SK-N-SH treated with all-trans-retinoic acid at 6 μM for 48 hours (cell line): ENCODE results near the gene TRPM5.

Experiments used
- ATAC-seq: fragments of 200-7000 bp; cut with Tn5 transposase; 3 replicates; pipeline ENCODE4 v1.9.1; 2020; ENCODE audit warnings: mild to moderate bottlenecking, moderate library complexity
- BACH2 ChIP-seq: fragments of 250-450 bp; sonication (Bioruptor Pico); IDR thresholded peaks from 2 replicates; pipeline ENCODE4 v1.9.0; 2021; ENCODE audit warnings: mild to moderate bottlenecking, borderline replicate concordance
- CREB5 ChIP-seq: fragments of 250-450 bp; sonication (Bioruptor Pico); IDR thresholded peaks from 2 replicates; pipeline ENCODE4 v1.5.1; 2020; ENCODE audit warnings: low read depth, mild to moderate bottlenecking, moderate library complexity
- CSDC2 ChIP-seq: fragments of 250-450 bp; sonication (Bioruptor Pico); IDR thresholded peaks from 2 replicates; pipeline ENCODE4 v1.5.0; 2020; ENCODE audit warnings: mild to moderate bottlenecking, moderate library complexity
- CSRNP3 ChIP-seq: fragments of 250-450 bp; sonication (Bioruptor Pico); IDR thresholded peaks from 2 replicates; pipeline ENCODE4 v1.5.1; 2021; ENCODE audit warnings: mild to moderate bottlenecking, moderate library complexity
- ESRRG ChIP-seq: fragments of 250-450 bp; sonication (Bioruptor Pico); IDR thresholded peaks from 2 replicates; pipeline ENCODE4 v1.6.1; 2021; ENCODE audit warnings: mild to moderate bottlenecking
- GLIS3 ChIP-seq: fragments of 250-450 bp; sonication (Bioruptor Pico); IDR thresholded peaks from 2 replicates; pipeline ENCODE4 v1.5.0; 2020; ENCODE audit warnings: mild to moderate bottlenecking, moderate library complexity
- ISL1 ChIP-seq: fragments of 250-450 bp; sonication (Bioruptor Pico); IDR thresholded peaks from 2 replicates; pipeline ENCODE4 v2.1.2; 2022; ENCODE audit warnings: mild to moderate bottlenecking, moderate library complexity
- OSR1 ChIP-seq: fragments of 250-450 bp; sonication (Bioruptor Pico); IDR thresholded peaks from 2 replicates; pipeline ENCODE4 v1.8.0; 2022; ENCODE audit warnings: moderate library complexity, mild to moderate bottlenecking, inconsistent platforms
- PATZ1 ChIP-seq: fragments of 250-450 bp; sonication (Bioruptor Pico); IDR thresholded peaks from 2 replicates; pipeline ENCODE4 v1.8.0; 2020; ENCODE audit warnings: mild to moderate bottlenecking, moderate library complexity, borderline replicate concordance
- POU6F1 ChIP-seq: fragments of 250-450 bp; sonication (Bioruptor Pico); IDR thresholded peaks from 2 replicates; pipeline ENCODE4 v1.8.0; 2021; ENCODE audit warnings: low read depth, mild to moderate bottlenecking, moderate library complexity, borderline replicate concordance
- PPARA ChIP-seq: fragments of 250-450 bp; sonication (Bioruptor Pico); IDR thresholded peaks from 2 replicates; pipeline ENCODE4 v1.5.0; 2020; ENCODE audit warnings: mild to moderate bottlenecking, borderline replicate concordance
- RARB ChIP-seq: fragments of 250-450 bp; sonication (Bioruptor Pico); IDR thresholded peaks from 2 replicates; pipeline ENCODE4 v1.8.0; 2021; ENCODE audit warnings: mild to moderate bottlenecking, moderate library complexity
- SNAI2 ChIP-seq: fragments of 250-450 bp; sonication (Bioruptor Pico); IDR thresholded peaks from 2 replicates; pipeline ENCODE4 v1.5.0; 2020; ENCODE audit warnings: mild to moderate bottlenecking, moderate library complexity
- TCF4 ChIP-seq: fragments of 250-450 bp; sonication (Bioruptor Pico); IDR thresholded peaks from 2 replicates; pipeline ENCODE4 v1.8.0; 2021; ENCODE audit warnings: mild to moderate bottlenecking, moderate library complexity, borderline replicate concordance
- TOX ChIP-seq: fragments of 250-450 bp; sonication (Bioruptor Pico); IDR thresholded peaks from 2 replicates; pipeline ENCODE4 v1.8.0; 2021; ENCODE audit warnings: mild to moderate bottlenecking, moderate library complexity, borderline replicate concordance
- TSHZ2 ChIP-seq: fragments of 250-450 bp; sonication (Bioruptor Pico); IDR thresholded peaks from 2 replicates; pipeline ENCODE4 v1.5.0; 2020; ENCODE audit warnings: mild to moderate bottlenecking, moderate library complexity
- ZFP3 ChIP-seq: fragments of 250-450 bp; sonication (Bioruptor Pico); IDR thresholded peaks from 2 replicates; pipeline ENCODE4 v1.5.0; 2020; ENCODE audit warnings: mild to moderate bottlenecking, moderate library complexity
- ZFP30 ChIP-seq: fragments of 450-650 bp; formaldehyde crosslinking; IDR thresholded peaks from 2 replicates; pipeline ENCODE4 v1.5.0; 2022; ENCODE audit warnings: mild to moderate bottlenecking, moderate library complexity
- ZNF565 ChIP-seq: fragments of 450-650 bp; formaldehyde crosslinking; conservative IDR thresholded peaks from 2 replicates; pipeline ENCODE4 v1.5.0; 2020; ENCODE audit warnings: low read depth, mild to moderate bottlenecking, moderate library complexity
- ZNF70 ChIP-seq: fragments of 450-650 bp; formaldehyde crosslinking; IDR thresholded peaks from 2 replicates; pipeline ENCODE4 v1.5.0; 2020; ENCODE audit warnings: mild to moderate bottlenecking, moderate library complexity
- ZNF8 ChIP-seq: fragments of 450-650 bp; formaldehyde crosslinking; IDR thresholded peaks from 2 replicates; pipeline ENCODE4 v1.5.0; 2020; ENCODE audit warnings: mild to moderate bottlenecking, moderate library complexity

TRPM5 gene

GRCh38 chr11:2458321-2458720 is 14.0 kb upstream of the TRPM5 start (continued):
- no peak for TF ChIP-seq TSHZ2 (CRISPR knock-in tag)
- no peak for TF ChIP-seq ZNF565 (CRISPR knock-in tag)
- TF ChIP-seq TCF4: no peak
- TF ChIP-seq RARB (CRISPR knock-in tag): no peak
- TF ChIP-seq CSDC2 (CRISPR knock-in tag): no peak

- TF ChIP-seq PPARA (CRISPR knock-in tag) (no peak), RARB (CRISPR knock-in tag) (no peak), SNAI2 (no peak), BACH2 (CRISPR knock-in tag) (no peak), TOX (CRISPR knock-in tag) (no peak), ZNF8 (CRISPR knock-in tag) (no peak), OSR1 (no peak)
- no peak for ATAC-seq
Observed at GRCh38 chr11:2453436-2453835, 9.1 kb upstream of the TRPM5 start.

GRCh38 chr11:2452321-2453012 is 8.2 kb upstream of the TRPM5 start:
- no peak for TF ChIP-seq ZNF565 (CRISPR knock-in tag)
- TF ChIP-seq ZNF70 (CRISPR knock-in tag): no peak
- TF ChIP-seq CSDC2 (CRISPR knock-in tag): no peak
- TF ChIP-seq ZFP3 (CRISPR knock-in tag): no peak
- TF ChIP-seq CREB5 (CRISPR knock-in tag): no peak
- no peak for TF ChIP-seq GLIS3 (CRISPR knock-in tag)
- no peak for TF ChIP-seq PATZ1 (CRISPR knock-in tag)
- TF ChIP-seq ZFP30: no peak
- no peak for TF ChIP-seq SNAI2
- TF ChIP-seq TCF4: no peak
- no peak for TF ChIP-seq RARB (CRISPR knock-in tag)
- TF ChIP-seq POU6F1 (CRISPR knock-in tag): no peak
- TF ChIP-seq, all 23 proteins: peak for 0

GRCh38 chr11:2451916-2452315 is 7.6 kb upstream of the TRPM5 start:
- ATAC-seq: no peak
- TF ChIP-seq TSHZ2 (CRISPR knock-in tag) (no peak), CSRNP3 (CRISPR knock-in tag) (no peak), CREB5 (CRISPR knock-in tag) (no peak), ISL1 (no peak), ZNF565 (CRISPR knock-in tag) (no peak), TCF4 (no peak), BACH2 (CRISPR knock-in tag) (no peak), ESRRG (CRISPR knock-in tag) (no peak)

More at GRCh38 chr11:2452321-2453012, 8.2 kb upstream of the TRPM5 start:
- ATAC-seq: no peak
